MCF 10A (cell line): ENCODE data around the gene MAPK14. TPM values are rescaled to one million over a fixed set of nuclear protein-coding genes. Genes with fewer than 3 reads are reported as not detected.

Source experiments
- BruUV-seq: library from RNA; stranded (reverse); fragments of 400-500 nt; replicated peaks from 2 replicates; lab custom pipeline; 2021; lab: Mats Ljungman, UMichigan
- CTCF ChIA-PET: fragments of 300-600 bp; sonication (Branson Sonifier 250); formaldehyde crosslinking; extraction: SDS; loops from one replicate; lab custom pipeline; 2021; ENCODE audit warnings: antibody characterized with exemption, inconsistent platforms; lab: Yijun Ruan, JAX
- POLR2A ChIA-PET: fragments of 300-600, 350-650 bp; sonication (Branson Sonifier 250); formaldehyde crosslinking; extraction: SDS; loops from one replicate; lab custom pipeline; 2020; ENCODE audit warnings: antibody characterized with exemption, inconsistent platforms; lab: Yijun Ruan, JAX
- DNase-seq: peaks from one replicate; pipeline ENCODE4 v3.0.0-alpha.2; 2018; ENCODE audit not compliant: unreplicated experiment
- H3K27ac Mint-ChIP-seq: one replicate; pipeline ENCODE4 v1.8.0; 2022; ENCODE audit warnings: mild to moderate bottlenecking, low read depth, mixed read lengths; ENCODE audit not compliant: unreplicated experiment
- H3K27me3 Mint-ChIP-seq: one replicate; pipeline ENCODE4 v1.8.0; 2022; ENCODE audit warnings: mixed read lengths; ENCODE audit not compliant: insufficient read depth, unreplicated experiment
- H3K36me3 Mint-ChIP-seq: one replicate; pipeline ENCODE4 v1.8.0; 2022; ENCODE audit warnings: mild to moderate bottlenecking, moderate library complexity, mixed read lengths; ENCODE audit not compliant: insufficient read depth, unreplicated experiment
- H3K4me1 Mint-ChIP-seq: one replicate; pipeline ENCODE4 v1.8.0; 2022; ENCODE audit warnings: mixed read lengths; ENCODE audit not compliant: insufficient read depth, unreplicated experiment
- H3K4me3 Mint-ChIP-seq: one replicate; pipeline ENCODE4 v1.8.0; 2022; ENCODE audit warnings: mild to moderate bottlenecking, moderate library complexity, mixed read lengths; ENCODE audit not compliant: unreplicated experiment
- H3K9me3 Mint-ChIP-seq: one replicate; pipeline ENCODE4 v1.8.0; 2022; ENCODE audit warnings: mixed read lengths; ENCODE audit not compliant: unreplicated experiment
- CTCF ChIP-seq: fragments of 200-600 bp; IDR thresholded peaks from one replicate; pipeline ENCODE4 v1.8.0; 2022; ENCODE audit warnings: antibody characterized with exemption, mild to moderate bottlenecking; ENCODE audit not compliant: unreplicated experiment
- intact Hi-C: fragments of 100-400 bp; cut with micrococcal nuclease; formaldehyde crosslinking; loops from 2 replicates; pipeline ENCODE4 v1.14.1; 2022
- total RNA-seq: library from RNA; stranded (reverse); gene quantifications from 2 replicates; pipeline ENCODE4 v1.2.3, GENCODE V29; 2022

MAPK14 gene
- total RNA-seq, 1 experiment from 2014 or later: 42.9 TPM

- no peaks in the 10 kb centered on the region for H3K27me3 Mint-ChIP-seq
- no peaks in the 10 kb centered on the region for H3K4me1 Mint-ChIP-seq
- no peaks in the 10 kb centered on the region for H3K9me3 Mint-ChIP-seq
- no peak overlapping the region for H3K27ac Mint-ChIP-seq
- no peaks in the 10 kb centered on the region for H3K36me3 Mint-ChIP-seq
- CTCF ChIA-PET: interaction anchor here (0.7 to 6.4 kb wide), 9 partner anchors 21 to 102 kb away, joined by 3 to 134 read pairs (median 3); no protein-coding TSS in a partner anchor
- no peak overlapping the region for H3K4me3 Mint-ChIP-seq
- no TSS peak for BruUV-seq
- TF ChIP-seq CTCF: no peak
- POLR2A ChIA-PET: interaction anchor here (0.7 to 5.4 kb wide), 4 partner anchors 20 to 105 kb away, joined by 3 to 112 read pairs (median 66); partner anchors contain the start of gene SRPK1
- intact Hi-C loops: loop anchor here (2.0 kb wide), 1 partner anchor 335 kb away; no protein-coding TSS in a partner anchor
- DNase-seq: no peak
These were observed 1.7 kb upstream of the MAPK14 start for GRCh38 chr6:36025932-36026327.

GRCh38 chr6:36028088-36028876, 674 bp downstream of the MAPK14 start:
- Mint-ChIP-seq H3K9me3 (no peaks in the 10 kb centered on the region), H3K27ac (peak overlapping the region; percentile 94), H3K4me3 (peak overlapping the region; percentile 88), H3K36me3 (no peaks in the 10 kb centered on the region), H3K4me1 (peaks cover 9% of the 10 kb centered on the region), H3K27me3 (no peaks in the 10 kb centered on the region)
- ChIA-PET POLR2A (interaction anchor here (0.6 to 5.4 kb wide), 41 partner anchors 10 to 1841 kb away, joined by 3 to 112 read pairs (median 5); partner anchors contain the start of genes SRPK1 and SRSF3), CTCF (interaction anchor here (0.6 to 6.4 kb wide), 27 partner anchors 10 to 1469 kb away, joined by 3 to 134 read pairs (median 4); no protein-coding TSS in a partner anchor)
- no peak for TF ChIP-seq CTCF
- BruUV-seq: TSS peak; percentile 12
- peak; percentile 41 for DNase-seq
- intact Hi-C loops: loop anchor here (2.0 kb wide), 1 partner anchor 109 kb away; no protein-coding TSS in a partner anchor

GRCh38 chr6:36028877-36029324, 1.3 kb downstream of the MAPK14 start:
- no peaks in the 10 kb centered on the region for H3K27me3 Mint-ChIP-seq
- CTCF ChIA-PET: interaction anchor here (0.6 to 6.4 kb wide), 13 partner anchors 10 to 1468 kb away, joined by 3 to 134 read pairs (median 5); no protein-coding TSS in a partner anchor
- no peak for TF ChIP-seq CTCF
- DNase-seq: peak; percentile 82
- TSS peak; percentile 62 for BruUV-seq
- H3K27ac Mint-ChIP-seq: peak overlapping the region; percentile 94
- no peaks in the 10 kb centered on the region for H3K36me3 Mint-ChIP-seq
- POLR2A ChIA-PET: interaction anchor here (0.6 to 5.4 kb wide), 32 partner anchors 10 to 1842 kb away, joined by 3 to 112 read pairs (median 5); partner anchors contain the start of genes SRPK1 and SRSF3
- H3K9me3 Mint-ChIP-seq: no peaks in the 10 kb centered on the region
- H3K4me1 Mint-ChIP-seq: peaks cover 9% of the 10 kb centered on the region
- peak overlapping the region; percentile 88 for H3K4me3 Mint-ChIP-seq
- intact Hi-C loops: loop anchor here (2.0 kb wide), 1 partner anchor 110 kb away; no protein-coding TSS in a partner anchor
